ENCODE results near the gene KIAA0825.

KIAA0825 gene

DNA sequence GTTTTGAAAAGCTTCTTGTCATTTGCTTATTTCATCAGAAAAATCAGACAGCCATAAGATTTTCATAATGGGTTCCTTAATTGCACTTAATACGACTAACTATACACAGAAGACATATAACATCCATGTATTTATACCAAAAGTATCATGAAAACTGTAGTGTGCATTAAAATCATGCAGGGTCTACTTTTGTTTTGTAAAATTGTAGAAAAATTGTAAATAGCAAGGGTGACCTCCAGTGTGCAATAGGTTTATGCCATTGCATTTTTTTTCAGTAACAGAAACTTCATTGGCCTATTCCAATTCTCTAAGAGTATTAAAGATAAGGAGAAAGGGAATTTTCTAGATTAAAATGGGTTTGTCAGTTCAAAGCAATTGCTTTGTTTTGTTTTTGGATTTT lies 307.6 kb downstream of the KIAA0825 start:
- Histone ChIP-seq H3K79me2 (ENCODE audit: insufficient read depth, low read length) (no peaks in the 10 kb centered on the region), H4K20me1 (ENCODE audit: insufficient read depth, low read length) (no peaks in the 10 kb centered on the region)
- TF ChIP-seq EZH2 (IDR thresholded peaks at IDR 0.05; ENCODE audit: borderline replicate concordance, low read length) = no peak
- TF ChIP-seq, protein P1, sequence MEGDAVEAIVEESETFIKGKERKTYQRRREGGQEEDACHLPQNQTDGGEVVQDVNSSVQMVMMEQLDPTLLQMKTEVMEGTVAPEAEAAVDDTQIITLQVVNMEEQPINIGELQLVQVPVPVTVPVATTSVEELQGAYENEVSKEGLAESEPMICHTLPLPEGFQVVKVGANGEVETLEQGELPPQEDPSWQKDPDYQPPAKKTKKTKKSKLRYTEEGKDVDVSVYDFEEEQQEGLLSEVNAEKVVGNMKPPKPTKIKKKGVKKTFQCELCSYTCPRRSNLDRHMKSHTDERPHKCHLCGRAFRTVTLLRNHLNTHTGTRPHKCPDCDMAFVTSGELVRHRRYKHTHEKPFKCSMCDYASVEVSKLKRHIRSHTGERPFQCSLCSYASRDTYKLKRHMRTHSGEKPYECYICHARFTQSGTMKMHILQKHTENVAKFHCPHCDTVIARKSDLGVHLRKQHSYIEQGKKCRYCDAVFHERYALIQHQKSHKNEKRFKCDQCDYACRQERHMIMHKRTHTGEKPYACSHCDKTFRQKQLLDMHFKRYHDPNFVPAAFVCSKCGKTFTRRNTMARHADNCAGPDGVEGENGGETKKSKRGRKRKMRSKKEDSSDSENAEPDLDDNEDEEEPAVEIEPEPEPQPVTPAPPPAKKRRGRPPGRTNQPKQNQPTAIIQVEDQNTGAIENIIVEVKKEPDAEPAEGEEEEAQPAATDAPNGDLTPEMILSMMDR (IDR thresholded peaks at IDR 0.05; ENCODE audit: low read length) = no peak

DNA sequence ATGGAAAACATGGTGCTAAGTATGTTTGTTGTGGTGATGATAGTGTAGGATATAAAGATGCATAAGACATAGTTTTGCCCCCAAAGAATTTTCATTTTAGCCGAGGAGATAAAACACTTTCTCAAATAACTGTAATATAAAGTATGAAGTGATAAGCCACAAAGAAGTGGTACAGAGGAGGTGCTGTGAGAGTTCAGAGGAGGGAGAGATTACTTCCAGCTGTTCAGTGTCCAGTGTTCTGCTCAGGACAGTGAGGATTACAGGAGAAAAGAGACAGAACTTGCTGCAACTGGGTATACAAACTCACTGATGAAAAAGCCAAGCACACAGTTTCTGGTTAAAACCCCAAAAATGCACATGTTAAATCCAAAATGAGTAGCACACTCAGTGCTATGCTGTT lies 309.3 kb downstream of the KIAA0825 start:
- no peaks in the 10 kb centered on the region for H3K9me3 ChIP-seq (ENCODE audit: low read length)
- no peaks in the 10 kb centered on the region for H3K36me3 ChIP-seq (ENCODE audit: insufficient read depth, low read length)
- H3K27ac ChIP-seq (ENCODE audit: low read depth, low read length, poor library complexity, severe bottlenecking) = no peak overlapping the region
- H3K27me3 ChIP-seq (ENCODE audit: insufficient read depth, low read length) = no peaks in the 10 kb centered on the region
- TF ChIP-seq, protein P1 (IDR thresholded peaks at IDR 0.05; ENCODE audit: low read length) = no peak
- TF ChIP-seq EZH2 (IDR thresholded peaks at IDR 0.05; ENCODE audit: borderline replicate concordance, low read length) = no peak
- no peak overlapping the region for H3K4me3 ChIP-seq (ENCODE audit: low read depth, low read length, poor library complexity, severe bottlenecking)
- no peaks in the 10 kb centered on the region for H4K20me1 ChIP-seq (ENCODE audit: insufficient read depth, low read length)
- no peaks in the 10 kb centered on the region for H3K79me2 ChIP-seq (ENCODE audit: insufficient read depth, low read length)
- no peaks in the 10 kb centered on the region for H3K9me2 ChIP-seq (ENCODE audit: low read depth, low read length)
- no peaks in the 10 kb centered on the region for H3K4me1 ChIP-seq (ENCODE audit: insufficient read depth, low read length, severe bottlenecking)
- H3K4me2 ChIP-seq (ENCODE audit: low read length) = no peak overlapping the region
- H3K9ac ChIP-seq (ENCODE audit: low read length) = no peak overlapping the region
- H2AFZ ChIP-seq (ENCODE audit: low read length) = no peak overlapping the region
- no peaks in the 10 kb centered on the region for H3F3A ChIP-seq (ENCODE audit: insufficient read depth, low read length)

More for the DNA sequence above, 307.6 kb downstream of the KIAA0825 start:
- H3K9ac ChIP-seq (ENCODE audit: low read length) = no peak overlapping the region
- H2AFZ ChIP-seq (ENCODE audit: low read length) = no peak overlapping the region
- no peaks in the 10 kb centered on the region for H3K4me1 ChIP-seq (ENCODE audit: insufficient read depth, low read length, severe bottlenecking)
- no peak overlapping the region for H3K4me3 ChIP-seq (ENCODE audit: low read depth, low read length, poor library complexity, severe bottlenecking)
- no peaks in the 10 kb centered on the region for H3K27me3 ChIP-seq (ENCODE audit: insufficient read depth, low read length)
- H3K27ac ChIP-seq (ENCODE audit: low read depth, low read length, poor library complexity, severe bottlenecking) = no peak overlapping the region
- H3K9me3 ChIP-seq (ENCODE audit: low read length) = no peaks in the 10 kb centered on the region
- H3K4me2 ChIP-seq (ENCODE audit: low read length) = no peak overlapping the region
- no peaks in the 10 kb centered on the region for H3K36me3 ChIP-seq (ENCODE audit: insufficient read depth, low read length)
- no peaks in the 10 kb centered on the region for H3F3A ChIP-seq (ENCODE audit: insufficient read depth, low read length)
- H3K9me2 ChIP-seq (ENCODE audit: low read depth, low read length) = no peaks in the 10 kb centered on the region

DNA sequence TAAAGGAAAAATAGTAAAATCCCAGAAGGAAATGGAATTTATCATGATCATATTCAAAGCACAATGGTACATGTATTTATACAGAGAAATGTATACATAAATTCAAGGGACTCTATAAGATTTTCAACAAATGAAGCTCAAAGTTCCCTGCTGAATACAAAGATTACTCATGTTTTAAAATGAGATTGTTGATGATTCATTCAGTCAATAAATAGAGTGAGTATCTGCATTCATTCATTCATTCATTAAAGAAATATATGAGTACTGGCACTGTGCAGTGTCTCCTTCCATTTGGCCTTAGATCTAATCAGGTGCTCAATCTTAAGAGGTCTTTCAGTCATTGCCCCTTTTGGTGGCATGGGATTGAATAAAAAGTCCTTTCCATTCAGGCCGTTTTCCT lies 310.0 kb downstream of the KIAA0825 start:
- Histone ChIP-seq H3F3A (ENCODE audit: insufficient read depth, low read length) (no peaks in the 10 kb centered on the region), H3K4me2 (ENCODE audit: low read length) (no peak overlapping the region), H3K36me3 (ENCODE audit: insufficient read depth, low read length) (no peaks in the 10 kb centered on the region), H2AFZ (ENCODE audit: low read length) (no peak overlapping the region), H3K9me3 (ENCODE audit: low read length) (no peaks in the 10 kb centered on the region), H3K9me2 (ENCODE audit: low read depth, low read length) (no peaks in the 10 kb centered on the region), H3K79me2 (ENCODE audit: insufficient read depth, low read length) (no peaks in the 10 kb centered on the region), H3K4me1 (ENCODE audit: insufficient read depth, low read length, severe bottlenecking) (no peaks in the 10 kb centered on the region), H3K27ac (ENCODE audit: low read depth, low read length, poor library complexity, severe bottlenecking) (no peak overlapping the region), H4K20me1 (ENCODE audit: insufficient read depth, low read length) (no peaks in the 10 kb centered on the region), H3K4me3 (ENCODE audit: low read depth, low read length, poor library complexity, severe bottlenecking) (no peak overlapping the region), H3K9ac (ENCODE audit: low read length) (no peak overlapping the region), H3K27me3 (ENCODE audit: insufficient read depth, low read length) (no peaks in the 10 kb centered on the region)
- TF ChIP-seq, protein P1 (IDR thresholded peaks at IDR 0.05; ENCODE audit: low read length) = no peak
- no peak for TF ChIP-seq EZH2 (IDR thresholded peaks at IDR 0.05; ENCODE audit: borderline replicate concordance, low read length)
